ENCODE data around the gene BPIFB1. TPM values are rescaled to one million over a fixed set of nuclear protein-coding genes. Genes with fewer than 3 reads are reported as not detected.

The BPIFB1 gene
- total and polyA plus RNA-seq, 2 of the 8 experiments (the other 6 are each of a cell fraction or from before 2014, with no cell fraction given), result not detected

GRCh38 chr20:33290852-33291251 is 7.8 kb downstream of the BPIFB1 start (continued):
- TF ChIP-seq NANOG (IDR thresholded peaks at IDR 0.05; ENCODE audit: insufficient read depth, low read depth, low read length, poor library complexity, severe bottlenecking) (no peak), PHF8 (conservative IDR thresholded peaks at IDR 0.05; ENCODE audit: low read depth, low read length) (no peak)

Measured in H1 (cell line).